Activated T-cell treated with anti-CD3 and anti-CD28 coated beads, Interleukin-2, amount 50 U/mL, for 72 hours (primary cell): ENCODE data around the gene ACADL. TPM values are rescaled to one million over a fixed set of nuclear protein-coding genes. Genes with fewer than 3 reads are reported as not detected.
A peak's percentile ranks its signal among the peaks of the same experiment; 100 is the strongest.

ENCODE experiments used
- ATAC-seq, 2 donors: fragments of 150-1000 bp; cut with Tn5 transposase; replicated peaks in 1 of 2; 2 replicates each; pipeline ENCODE4 v1.10.0; 2021; ENCODE audit warnings: moderate library complexity in 2 of 2, mild to moderate bottlenecking in 1 of 2
- DNase-seq, 2 donors: peaks; one replicate each; pipeline ENCODE4 v3.0.0; 2021 to 2022; ENCODE audit warnings: mixed read lengths in 1 of 2
- H3K27ac Mint-ChIP-seq: one replicate; pipeline ENCODE4 v1.8.0; 2022; ENCODE audit warnings: mild to moderate bottlenecking, moderate library complexity, mixed read lengths
- H3K27me3 Mint-ChIP-seq: one replicate; pipeline ENCODE4 v1.8.0; 2022; ENCODE audit warnings: low read depth, mixed read lengths
- H3K36me3 Mint-ChIP-seq, 2 donors: one replicate each; pipeline ENCODE4 v1.8.0; 2022; ENCODE audit warnings: mixed read lengths in 2 of 2, mild to moderate bottlenecking in 1 of 2; ENCODE audit not compliant: insufficient read depth in 2 of 2
- H3K4me1 Mint-ChIP-seq: one replicate; pipeline ENCODE4 v1.8.0; 2022; ENCODE audit warnings: low read depth, mixed read lengths
- H3K4me3 Mint-ChIP-seq, 2 donors: one replicate each; pipeline ENCODE4 v1.8.0; 2022; ENCODE audit warnings: mild to moderate bottlenecking in 2 of 2, mixed read lengths in 2 of 2, moderate library complexity in 2 of 2
- H3K9me3 Mint-ChIP-seq, 2 donors: one replicate each; pipeline ENCODE4 v1.8.0; 2022; ENCODE audit warnings: mixed read lengths in 2 of 2
- total RNA-seq, 2 donors: library from RNA; stranded (reverse); gene quantifications; one replicate each; pipeline ENCODE4 v1.2.3, GENCODE V29; 2022

Gene ACADL
- total RNA-seq, 2 donors from 2014 or later: not detected

DNA sequence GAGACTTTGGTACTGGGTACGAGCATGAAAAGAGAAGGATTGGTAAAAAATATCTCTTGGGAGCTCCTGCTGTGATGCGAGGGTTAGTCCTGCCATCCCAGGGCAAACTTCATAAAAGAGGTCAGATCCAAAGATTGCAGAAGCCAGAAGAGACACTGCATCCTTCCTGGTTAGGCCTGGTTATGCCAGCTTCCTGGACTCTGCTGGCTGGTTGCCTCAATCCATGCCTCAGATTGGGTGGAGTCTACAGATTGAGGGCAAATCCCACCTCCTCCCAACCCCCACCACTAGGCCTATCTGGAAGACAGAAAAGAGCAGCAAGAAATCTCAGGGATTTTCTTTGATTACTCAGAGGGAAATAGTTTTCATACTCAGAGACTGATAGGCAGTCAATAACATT, 5.3 kb upstream of the ACADL start:
- H3K4me1 Mint-ChIP-seq: no peaks in the 10 kb centered on the region
- H3K36me3 Mint-ChIP-seq: no peaks in the 10 kb centered on the region
- ATAC-seq (no peak), DNase-seq (no peak)
- H3K4me3 Mint-ChIP-seq: no peak overlapping the region
- H3K9me3 Mint-ChIP-seq: no peaks in the 10 kb centered on the region
- no peak overlapping the region for H3K27ac Mint-ChIP-seq
- peaks cover 36% of the 10 kb centered on the region for H3K27me3 Mint-ChIP-seq

DNA sequence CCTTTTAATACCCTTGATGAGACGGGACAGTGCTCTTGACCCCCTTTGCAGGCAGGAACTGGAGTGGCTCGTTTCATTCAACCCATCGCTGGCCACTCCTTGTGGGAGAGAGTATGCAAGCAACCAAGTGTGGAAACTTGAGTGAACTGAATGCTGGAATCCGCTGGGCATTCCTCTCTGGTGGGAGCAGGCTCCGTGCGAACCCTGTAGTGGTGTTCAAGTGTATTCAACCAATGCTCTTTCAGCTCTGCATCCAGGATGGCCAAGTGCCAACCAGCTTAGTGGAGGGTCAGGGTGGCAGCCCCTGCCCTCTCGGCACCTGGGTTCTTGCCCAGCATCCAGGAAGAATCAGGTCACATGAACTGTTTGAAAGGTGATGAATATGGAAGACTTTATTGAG, 3.3 kb upstream of the ACADL start:
- Mint-ChIP-seq H3K27ac (no peak overlapping the region), H3K9me3 (no peaks in the 10 kb centered on the region), H3K4me3 (no peak overlapping the region), H3K4me1 (peaks cover 6% of the 10 kb centered on the region), H3K36me3 (no peaks in the 10 kb centered on the region), H3K27me3 (peaks cover 41% of the 10 kb centered on the region)
- ATAC-seq (no peak), DNase-seq (no peak)

DNA sequence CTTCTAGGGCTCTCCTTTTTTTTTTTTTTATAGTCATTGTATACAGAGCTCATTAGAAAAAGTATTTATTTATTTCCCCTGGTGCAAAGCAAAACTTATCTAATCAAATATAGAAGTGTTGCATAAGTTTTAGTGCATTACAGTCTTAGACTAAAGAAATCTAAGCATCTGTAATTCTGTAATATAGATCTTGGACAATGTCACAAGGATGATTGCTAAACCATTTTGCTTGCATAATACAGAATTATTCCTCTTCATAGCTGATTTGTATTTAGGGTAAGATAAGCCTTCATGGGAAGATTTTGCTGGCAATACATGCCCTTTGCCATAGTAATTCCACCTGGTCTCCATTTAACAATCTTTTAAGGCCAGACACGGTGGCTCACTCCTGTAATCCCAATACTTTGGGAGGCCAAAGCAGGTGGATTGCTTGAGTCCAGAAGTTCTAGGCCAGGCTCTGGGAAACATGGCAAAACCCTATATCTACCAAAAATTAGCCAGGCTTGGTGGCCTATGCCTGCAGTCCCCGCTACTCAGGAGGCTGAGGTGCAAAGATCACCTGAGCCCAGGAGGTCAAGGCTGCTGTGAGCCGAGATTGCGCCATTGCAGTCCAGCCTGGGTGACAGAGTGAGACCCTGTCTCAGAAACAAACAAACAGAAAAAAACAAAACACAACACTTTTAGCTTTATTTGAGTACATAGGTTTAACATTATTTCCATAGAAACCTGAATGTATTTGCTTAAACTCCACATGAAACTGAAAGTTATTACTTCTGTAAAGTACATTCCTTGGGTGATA, 2.2 kb upstream of the ACADL start:
- ATAC-seq (no peak), DNase-seq (no peak)
- Mint-ChIP-seq H3K36me3 (no peaks in the 10 kb centered on the region), H3K27me3 (peaks cover 42% of the 10 kb centered on the region), H3K9me3 (no peaks in the 10 kb centered on the region), H3K27ac (no peak overlapping the region), H3K4me3 (no peak overlapping the region), H3K4me1 (peaks cover 6% of the 10 kb centered on the region)

DNA sequence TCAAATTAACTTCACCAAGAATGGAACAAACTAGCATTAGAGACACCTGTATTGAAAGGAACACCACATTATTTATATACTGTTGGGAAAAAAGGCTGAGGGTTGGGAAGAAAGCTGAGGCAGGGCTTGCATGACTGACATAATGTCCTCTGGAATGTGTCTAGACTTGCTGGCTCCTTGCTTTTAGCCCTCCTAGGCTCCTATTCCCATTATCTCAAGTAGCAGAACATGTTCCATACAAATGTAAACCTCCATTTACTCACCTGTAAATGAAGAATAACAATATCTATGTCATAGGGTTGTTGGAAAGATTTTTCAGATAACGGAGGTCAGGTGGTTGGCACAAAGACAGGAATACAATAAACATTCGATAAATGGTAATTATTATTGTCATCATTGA, 976 bp upstream of the ACADL start:
- Mint-ChIP-seq H3K4me1 (peaks cover 6% of the 10 kb centered on the region), H3K27ac (no peak overlapping the region), H3K9me3 (no peaks in the 10 kb centered on the region), H3K4me3 (no peak overlapping the region), H3K36me3 (no peaks in the 10 kb centered on the region), H3K27me3 (peaks cover 47% of the 10 kb centered on the region)
- DNase-seq: no peak
- ATAC-seq: no peak

DNA sequence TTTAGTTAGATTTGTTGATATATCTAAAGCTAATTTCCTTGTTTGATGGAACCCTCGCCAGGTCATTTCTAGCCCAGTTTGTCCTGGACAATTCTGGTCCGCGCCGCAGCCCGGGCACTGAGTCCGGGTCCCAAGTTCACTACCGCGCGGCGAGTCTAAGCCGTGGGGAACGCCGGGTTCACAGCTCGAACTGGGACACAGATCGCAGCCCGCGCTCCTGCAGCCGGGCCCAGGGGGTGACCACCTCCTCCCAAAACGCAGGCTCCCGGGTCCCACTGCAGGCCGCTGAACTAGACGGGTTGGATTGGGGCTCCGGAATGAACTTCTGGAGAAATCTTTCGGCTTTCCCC, 681 bp downstream of the ACADL start:
- DNase-seq (no peak), ATAC-seq (peak; percentile 20 to 30)
- H3K27me3 Mint-ChIP-seq: peaks cover 47% of the 10 kb centered on the region
- no peak overlapping the region for H3K27ac Mint-ChIP-seq
- H3K36me3 Mint-ChIP-seq: no peaks in the 10 kb centered on the region
- H3K4me3 Mint-ChIP-seq: peak overlapping the region; percentile 58 to 61
- H3K4me1 Mint-ChIP-seq: peaks cover 6% of the 10 kb centered on the region
- no peaks in the 10 kb centered on the region for H3K9me3 Mint-ChIP-seq

DNA sequence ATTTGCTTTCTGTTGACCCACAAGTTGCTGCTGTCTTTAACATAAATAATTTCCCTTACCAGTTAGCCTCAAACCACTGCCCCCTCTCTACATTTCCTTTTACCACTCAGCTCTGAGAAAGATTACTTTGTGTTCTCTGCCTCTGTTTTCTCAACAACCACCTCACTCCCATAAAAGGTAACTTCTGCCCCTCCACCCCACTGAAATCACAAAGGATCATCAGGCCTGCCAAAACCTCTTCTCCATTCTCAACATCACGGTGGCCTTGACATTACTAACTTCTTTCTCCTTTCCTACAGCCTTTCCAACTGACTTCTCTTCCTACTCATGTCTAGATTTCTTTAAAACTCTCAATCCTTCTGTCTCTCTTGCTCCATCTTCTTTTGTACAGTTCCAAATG, 10.1 kb downstream of the ACADL start:
- H3K27me3 Mint-ChIP-seq: peaks cover 8% of the 10 kb centered on the region
- H3K4me1 Mint-ChIP-seq: no peaks in the 10 kb centered on the region
- H3K9me3 Mint-ChIP-seq: no peaks in the 10 kb centered on the region
- ATAC-seq (no peak), DNase-seq (no peak)
- no peak overlapping the region for H3K27ac Mint-ChIP-seq
- H3K36me3 Mint-ChIP-seq: no peaks in the 10 kb centered on the region
- H3K4me3 Mint-ChIP-seq: no peak overlapping the region

DNA sequence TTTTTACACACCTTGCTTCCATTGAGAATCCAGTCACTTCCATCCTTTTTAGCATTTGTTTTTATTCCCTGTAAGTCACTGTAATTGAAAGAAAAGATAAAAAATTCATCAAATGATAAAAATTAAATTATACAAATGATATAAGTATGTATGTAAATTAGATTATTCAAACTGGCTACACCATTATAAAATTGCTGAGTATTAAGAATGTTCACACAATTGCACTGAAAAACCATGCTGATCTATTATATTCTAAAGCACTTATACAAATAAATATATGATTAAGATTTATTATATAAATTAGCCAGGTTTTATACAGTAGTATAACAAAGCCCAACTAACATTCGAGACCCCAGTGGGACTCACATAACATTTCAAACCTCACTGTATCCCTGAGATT, 15.1 kb downstream of the ACADL start:
- Mint-ChIP-seq H3K4me1 (no peaks in the 10 kb centered on the region), H3K27me3 (no peaks in the 10 kb centered on the region), H3K27ac (no peak overlapping the region), H3K4me3 (no peak overlapping the region), H3K9me3 (no peaks in the 10 kb centered on the region), H3K36me3 (no peaks in the 10 kb centered on the region)
- no peak for DNase-seq
- ATAC-seq: no peak

DNA sequence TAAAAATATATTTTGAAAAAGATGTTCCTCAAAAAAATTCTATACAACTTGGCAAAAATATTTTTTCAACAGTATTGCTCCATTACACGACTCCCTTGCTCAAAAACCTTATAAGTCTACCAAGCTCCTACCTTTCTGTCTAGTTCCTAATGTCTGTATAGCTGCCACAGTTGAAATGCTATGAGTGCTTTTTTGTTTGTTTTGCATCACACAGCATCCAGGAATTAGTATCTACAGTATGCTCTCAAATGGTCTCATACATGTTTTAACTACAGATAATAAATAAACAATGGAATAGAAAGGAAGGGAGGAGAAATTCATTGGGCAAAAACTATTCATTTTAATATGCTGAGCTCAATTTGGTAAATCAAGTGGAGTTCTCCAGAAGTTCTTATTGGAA, 17.3 kb downstream of the ACADL start:
- H3K9me3 Mint-ChIP-seq: no peaks in the 10 kb centered on the region
- H3K4me1 Mint-ChIP-seq: no peaks in the 10 kb centered on the region
- no peak overlapping the region for H3K4me3 Mint-ChIP-seq
- no peaks in the 10 kb centered on the region for H3K36me3 Mint-ChIP-seq
- no peaks in the 10 kb centered on the region for H3K27me3 Mint-ChIP-seq
- H3K27ac Mint-ChIP-seq: no peak overlapping the region
- DNase-seq (no peak), ATAC-seq (no peak)

DNA sequence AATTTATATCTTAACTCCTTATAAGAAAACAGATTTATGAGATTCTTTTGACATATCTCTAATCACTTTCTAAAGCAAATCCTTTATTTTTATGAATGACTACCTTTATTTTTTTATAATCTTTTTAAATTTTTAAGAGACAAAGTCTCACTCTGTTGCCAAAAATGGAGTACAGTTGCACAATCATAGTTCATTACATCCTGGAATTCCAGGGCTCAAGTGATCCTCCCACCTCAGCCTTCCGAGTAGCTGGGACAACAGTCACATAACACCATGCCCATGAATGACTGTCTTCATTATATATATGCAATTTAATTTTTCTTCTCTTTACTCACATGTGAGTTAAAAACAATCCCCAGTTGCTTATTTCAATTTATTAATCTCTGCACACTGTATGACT, 21.7 kb downstream of the ACADL start:
- Mint-ChIP-seq H3K4me3 (no peak overlapping the region), H3K4me1 (no peaks in the 10 kb centered on the region), H3K27ac (no peak overlapping the region), H3K36me3 (no peaks in the 10 kb centered on the region), H3K27me3 (no peaks in the 10 kb centered on the region), H3K9me3 (no peaks in the 10 kb centered on the region)
- ATAC-seq: no peak
- DNase-seq: no peak

DNA sequence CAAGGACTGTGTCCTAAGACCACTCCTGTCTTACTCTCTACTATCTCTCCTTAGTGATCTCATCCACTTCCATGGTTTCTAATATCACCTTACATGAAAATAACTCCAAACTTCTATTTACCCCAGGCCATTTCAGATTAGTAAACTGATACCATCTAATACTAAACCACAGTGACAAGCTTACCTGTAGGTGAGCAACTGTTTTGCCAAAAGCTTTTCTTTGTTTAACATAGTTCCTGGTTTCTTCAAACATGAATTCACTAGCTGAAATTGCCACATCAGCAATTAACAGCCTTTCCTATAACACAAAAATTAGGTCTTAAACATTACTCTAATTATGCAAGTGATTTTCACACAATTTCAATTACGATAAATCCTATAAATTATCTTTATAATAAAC, 22.1 kb downstream of the ACADL start:
- no peaks in the 10 kb centered on the region for H3K9me3 Mint-ChIP-seq
- no peaks in the 10 kb centered on the region for H3K4me1 Mint-ChIP-seq
- no peaks in the 10 kb centered on the region for H3K27me3 Mint-ChIP-seq
- H3K36me3 Mint-ChIP-seq: no peaks in the 10 kb centered on the region
- DNase-seq: no peak
- no peak overlapping the region for H3K4me3 Mint-ChIP-seq
- no peak overlapping the region for H3K27ac Mint-ChIP-seq
- ATAC-seq: no peak

DNA sequence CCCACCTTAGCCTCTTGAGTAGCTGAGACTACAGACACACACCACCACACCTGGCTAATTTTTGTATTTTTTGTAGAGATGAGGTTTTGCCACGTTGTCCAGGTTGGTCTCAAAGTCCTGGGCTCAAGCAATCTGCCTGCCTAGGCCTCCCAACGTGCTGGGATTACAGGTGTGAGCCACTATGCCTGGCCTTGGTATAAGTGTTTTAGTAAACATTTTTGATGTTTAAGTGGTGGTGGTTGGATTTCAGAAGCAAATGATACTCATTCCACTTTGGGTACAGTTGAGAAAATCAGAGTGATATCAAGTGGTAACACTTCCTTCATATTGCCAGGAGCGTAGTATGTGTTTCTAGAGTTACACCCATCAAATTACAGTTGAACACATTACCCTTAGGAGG, 25.4 kb downstream of the ACADL start:
- H3K4me3 Mint-ChIP-seq: no peak overlapping the region
- ATAC-seq: no peak
- no peak overlapping the region for H3K27ac Mint-ChIP-seq
- no peaks in the 10 kb centered on the region for H3K4me1 Mint-ChIP-seq
- H3K36me3 Mint-ChIP-seq: no peaks in the 10 kb centered on the region
- no peak for DNase-seq
- no peaks in the 10 kb centered on the region for H3K27me3 Mint-ChIP-seq
- no peaks in the 10 kb centered on the region for H3K9me3 Mint-ChIP-seq

DNA sequence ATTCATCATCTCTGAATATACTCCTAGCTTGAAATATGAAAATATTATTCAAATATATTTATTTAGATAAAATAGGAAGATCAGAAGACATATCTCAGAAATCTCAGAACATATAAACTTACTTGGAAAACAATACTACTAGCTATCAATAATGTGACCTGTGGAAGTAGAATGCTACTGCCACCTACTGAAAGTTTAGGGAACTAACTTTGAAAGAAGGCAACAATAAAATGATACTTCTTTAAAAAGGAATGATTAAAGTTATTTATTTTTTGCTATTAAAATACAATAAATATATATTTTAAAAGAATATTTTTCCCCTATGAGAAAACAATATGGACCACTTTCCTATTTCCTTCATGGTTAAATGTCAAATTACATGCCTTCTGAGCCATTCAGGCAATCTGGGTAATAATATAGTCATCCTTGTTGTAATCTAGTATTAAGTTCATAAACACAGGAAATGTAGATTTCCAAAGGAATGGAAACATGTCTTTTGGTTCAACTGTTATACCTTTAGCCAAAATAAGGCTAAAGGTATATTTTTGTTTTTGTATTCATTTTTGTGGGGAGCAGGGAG, 26.0 kb downstream of the ACADL start:
- Mint-ChIP-seq H3K4me3 (no peak overlapping the region), H3K9me3 (no peaks in the 10 kb centered on the region), H3K36me3 (no peaks in the 10 kb centered on the region), H3K27ac (no peak overlapping the region), H3K27me3 (no peaks in the 10 kb centered on the region), H3K4me1 (no peaks in the 10 kb centered on the region)
- ATAC-seq (no peak), DNase-seq (no peak)

DNA sequence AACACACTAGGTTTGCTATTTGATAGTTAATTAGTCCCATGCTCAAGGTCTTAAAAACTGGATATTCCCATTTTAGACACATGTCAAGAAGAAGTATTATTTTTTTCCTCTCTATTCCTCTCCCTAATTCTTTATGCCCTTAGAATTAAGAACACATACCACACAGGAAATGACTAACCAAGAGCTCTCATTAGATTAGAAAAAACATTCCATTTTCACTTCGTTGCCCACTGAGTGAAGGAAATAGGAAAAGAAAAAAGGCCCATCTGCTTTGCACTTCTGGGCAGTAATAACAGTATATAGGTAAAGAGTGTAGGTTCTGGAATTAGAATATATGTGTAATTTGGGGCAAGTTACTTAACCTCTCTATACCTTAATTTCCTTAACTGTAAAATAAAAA, 26.9 kb downstream of the ACADL start:
- Mint-ChIP-seq H3K36me3 (no peaks in the 10 kb centered on the region), H3K27ac (no peak overlapping the region), H3K9me3 (no peaks in the 10 kb centered on the region), H3K27me3 (no peaks in the 10 kb centered on the region), H3K4me3 (no peak overlapping the region), H3K4me1 (no peaks in the 10 kb centered on the region)
- ATAC-seq (no peak), DNase-seq (no peak)

DNA sequence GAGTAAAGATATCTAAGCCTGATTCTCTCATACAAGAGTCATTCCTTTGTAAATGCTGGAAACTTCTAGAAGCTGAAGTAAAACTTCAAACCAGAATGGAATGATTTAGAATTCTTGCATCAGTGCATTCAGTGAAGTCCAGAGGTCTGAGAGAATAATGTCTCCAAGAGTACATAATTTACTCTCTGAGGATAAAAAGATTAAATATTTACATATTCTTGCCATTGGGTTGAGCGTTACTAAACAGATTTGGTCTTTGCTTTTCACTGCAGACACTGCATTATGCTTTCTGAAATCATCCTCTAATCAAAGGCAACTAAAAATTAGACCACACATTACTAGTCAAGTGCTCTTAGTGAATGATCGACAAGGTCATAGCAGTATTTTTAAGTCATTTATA, 27.5 kb downstream of the ACADL start:
- no peak overlapping the region for H3K27ac Mint-ChIP-seq
- no peaks in the 10 kb centered on the region for H3K36me3 Mint-ChIP-seq
- no peaks in the 10 kb centered on the region for H3K9me3 Mint-ChIP-seq
- DNase-seq (no peak), ATAC-seq (no peak)
- H3K4me3 Mint-ChIP-seq: no peak overlapping the region
- no peaks in the 10 kb centered on the region for H3K4me1 Mint-ChIP-seq
- no peaks in the 10 kb centered on the region for H3K27me3 Mint-ChIP-seq
